Esophagus muscularis mucosa (tissue), 3 donors: ENCODE results near the gene NUCB2.

Source experiments
- POLR2A ChIP-seq: fragments of 450-650 bp; IDR thresholded peaks from one replicate; pipeline ENCODE4 v1.6.1; 2017; ENCODE audit warnings: antibody characterized with exemption, moderate library complexity, mild to moderate bottlenecking, low read depth
- TF ChIP-seq, protein P1 (sequence below), 3 experiments: fragments of 200-600 bp in 2 of 3; fragments of 450-650 bp in 1 of 3; sonication (generic) in 2 of 3; IDR thresholded peaks; one replicate each; pipeline ENCODE4 v1.5.1; 2017 to 2019; ENCODE audit warnings: antibody characterized with exemption in 3 of 3, mild to moderate bottlenecking in 2 of 3, moderate library complexity in 1 of 3

DNA sequence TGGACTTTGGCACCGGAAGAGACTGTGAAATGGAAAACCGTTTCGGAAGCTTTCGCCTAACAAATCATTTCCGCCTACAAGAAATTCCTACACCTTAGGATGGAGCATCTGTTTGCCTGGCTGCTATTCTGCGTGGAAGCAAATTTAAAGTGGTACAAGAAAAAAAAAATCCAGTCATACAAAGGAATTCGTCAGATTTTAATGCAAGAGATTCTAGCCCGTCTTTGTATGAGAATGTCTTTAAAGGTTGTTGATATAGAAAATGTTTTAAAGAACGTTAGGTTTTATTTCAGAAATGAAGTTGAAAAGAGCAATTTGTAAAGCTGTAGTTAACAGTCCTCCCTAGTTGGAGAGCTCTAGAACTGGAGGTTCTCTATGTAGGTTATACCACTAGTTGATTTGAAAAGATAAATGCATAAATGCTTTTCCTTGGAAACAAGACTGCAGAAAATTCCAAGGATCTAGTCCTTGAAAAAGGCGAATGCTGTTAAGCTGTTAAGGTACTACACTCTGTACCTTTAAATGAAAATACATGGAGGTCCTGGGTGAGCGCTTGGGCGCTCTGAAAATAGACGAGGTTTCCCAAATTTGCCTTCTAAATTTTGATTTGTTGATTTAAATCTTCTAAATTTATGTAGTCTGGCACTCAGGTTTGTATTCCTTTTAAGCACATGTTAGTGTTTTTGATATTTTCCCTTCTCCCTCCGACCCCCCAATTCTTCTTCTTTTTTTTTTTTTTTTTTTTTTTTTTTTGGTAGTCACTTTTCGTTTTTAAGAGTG is 77.5 kb downstream of the NUCB2 start:
- TF ChIP-seq, protein P1, sequence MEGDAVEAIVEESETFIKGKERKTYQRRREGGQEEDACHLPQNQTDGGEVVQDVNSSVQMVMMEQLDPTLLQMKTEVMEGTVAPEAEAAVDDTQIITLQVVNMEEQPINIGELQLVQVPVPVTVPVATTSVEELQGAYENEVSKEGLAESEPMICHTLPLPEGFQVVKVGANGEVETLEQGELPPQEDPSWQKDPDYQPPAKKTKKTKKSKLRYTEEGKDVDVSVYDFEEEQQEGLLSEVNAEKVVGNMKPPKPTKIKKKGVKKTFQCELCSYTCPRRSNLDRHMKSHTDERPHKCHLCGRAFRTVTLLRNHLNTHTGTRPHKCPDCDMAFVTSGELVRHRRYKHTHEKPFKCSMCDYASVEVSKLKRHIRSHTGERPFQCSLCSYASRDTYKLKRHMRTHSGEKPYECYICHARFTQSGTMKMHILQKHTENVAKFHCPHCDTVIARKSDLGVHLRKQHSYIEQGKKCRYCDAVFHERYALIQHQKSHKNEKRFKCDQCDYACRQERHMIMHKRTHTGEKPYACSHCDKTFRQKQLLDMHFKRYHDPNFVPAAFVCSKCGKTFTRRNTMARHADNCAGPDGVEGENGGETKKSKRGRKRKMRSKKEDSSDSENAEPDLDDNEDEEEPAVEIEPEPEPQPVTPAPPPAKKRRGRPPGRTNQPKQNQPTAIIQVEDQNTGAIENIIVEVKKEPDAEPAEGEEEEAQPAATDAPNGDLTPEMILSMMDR (IDR thresholded peaks at IDR 0.05) = no peak
- TF ChIP-seq POLR2A = no peak
